DMS153 treated with DMSO at 0.1 percent for 48 hours (cell line): ENCODE measurements around the gene AKAP9.
A peak's percentile ranks its signal among the peaks of the same experiment; 100 is the strongest.
"Not testable (repeated sequence)": the region's sequence is repeated elsewhere in the genome, so short reads cannot be mapped to it uniquely, and the experiment has no call there.

Experiments used
- DNase-seq: peaks from one replicate; lab custom pipeline; 2025; ENCODE audit not compliant: unreplicated experiment; lab: John Stamatoyannopoulos, UW

The AKAP9 gene

GRCh38 chr7:91940572-91941341 is at the start of gene AKAP9:
Gene AKAP9 (plus strand): TSS chr7:91940862. CDS start chr7:91941100, 238 bp downstream.
- peak; percentile 82 for DNase-seq

- DNase-seq = no peak
These were observed 48.5 kb upstream of the AKAP9 start for GRCh38 chr7:91892099-91892705.

DNA sequence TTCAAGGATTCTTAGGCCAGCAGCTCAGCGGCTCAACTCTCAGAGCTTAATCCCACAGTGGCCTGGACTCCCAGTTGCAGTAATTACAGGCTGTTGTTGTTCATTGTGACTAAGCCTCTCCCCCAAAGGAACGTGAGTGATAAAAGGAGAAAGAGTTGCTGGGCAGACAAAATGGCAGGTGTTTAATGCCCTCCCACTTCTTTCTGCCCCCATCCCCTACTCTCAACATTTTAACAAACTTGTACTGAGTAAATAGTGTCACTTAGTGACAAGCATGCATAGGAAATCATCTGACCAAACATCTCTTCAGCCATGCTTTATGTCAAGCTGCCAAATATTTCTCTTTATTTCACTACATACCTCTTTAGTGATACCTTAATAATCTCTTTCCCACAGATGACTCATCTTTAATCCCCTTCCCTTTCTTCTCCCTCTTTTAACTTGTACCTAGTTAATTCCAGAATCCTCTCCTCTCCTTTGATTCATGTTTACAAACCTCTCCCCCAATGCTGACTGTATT is 47.8 kb upstream of the AKAP9 start:
- no peak for DNase-seq

GRCh38 chr7:91893699-91894098 is 47.0 kb upstream of the AKAP9 start:
- DNase-seq = not testable (repeated sequence)

DNA sequence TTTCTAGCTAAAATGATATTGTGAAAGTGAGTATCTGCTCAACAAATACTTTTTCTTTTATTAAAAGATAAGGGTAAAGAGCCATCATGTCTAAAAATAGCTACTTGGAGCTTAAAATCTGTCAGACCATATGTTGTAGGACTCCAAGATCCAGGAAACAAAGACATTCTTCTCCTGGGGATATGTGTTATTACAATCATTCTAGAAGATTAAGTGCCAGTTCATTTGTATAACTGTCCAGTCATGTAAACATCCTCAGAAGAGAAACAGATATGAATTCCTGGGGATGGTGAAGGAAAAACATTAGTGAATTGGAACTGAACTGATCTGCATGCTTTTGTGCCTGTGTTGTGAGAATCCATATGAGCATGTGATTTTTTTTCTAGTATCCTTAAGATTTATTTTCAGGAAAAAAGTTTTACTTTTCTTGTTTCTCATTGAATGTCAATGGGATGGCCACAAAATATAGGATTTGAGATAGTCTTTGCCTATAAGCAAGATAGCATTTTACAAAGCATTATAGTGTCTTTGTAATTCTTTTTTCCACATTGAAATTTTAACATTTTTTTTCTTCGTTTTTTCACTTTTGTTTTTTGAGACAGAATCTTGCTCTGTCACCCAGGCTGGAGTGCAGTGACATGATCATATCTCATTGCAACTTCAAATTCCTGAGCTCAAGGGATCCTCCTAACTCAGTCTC is 45.7 kb upstream of the AKAP9 start:
- no peak for DNase-seq

- no peak for DNase-seq
These were observed 42.2 kb upstream of the AKAP9 start for GRCh38 chr7:91898240-91898992.

- no peak for DNase-seq
These were observed 41.1 kb upstream of the AKAP9 start for GRCh38 chr7:91899563-91899962.

GRCh38 chr7:91910171-91910570 is 30.5 kb upstream of the AKAP9 start:
- no peak for DNase-seq

- no peak for DNase-seq
These were observed 29.5 kb upstream of the AKAP9 start for GRCh38 chr7:91911121-91911520.

GRCh38 chr7:91912494-91912893 is 28.2 kb upstream of the AKAP9 start:
- DNase-seq = no peak

DNA sequence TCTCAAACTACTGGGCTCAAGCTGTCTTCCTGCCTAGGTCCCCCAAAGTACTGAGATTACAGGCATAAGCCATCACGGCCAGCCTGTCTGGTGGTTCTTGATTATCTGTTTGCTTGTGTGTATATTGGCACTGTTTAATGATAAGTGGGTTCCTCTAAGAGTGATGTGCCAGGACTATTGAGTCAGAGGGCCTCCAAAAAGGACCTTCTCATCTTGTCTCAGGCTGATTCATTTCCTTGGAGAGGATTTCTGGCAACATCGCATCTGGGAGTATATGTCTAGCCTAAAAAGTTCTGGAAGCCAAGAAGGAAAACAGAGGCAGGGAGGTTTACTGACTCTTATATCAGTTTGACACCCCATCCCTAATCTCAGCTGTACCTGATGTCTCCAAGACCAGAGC is 27.1 kb upstream of the AKAP9 start:
- no peak for DNase-seq

DNA sequence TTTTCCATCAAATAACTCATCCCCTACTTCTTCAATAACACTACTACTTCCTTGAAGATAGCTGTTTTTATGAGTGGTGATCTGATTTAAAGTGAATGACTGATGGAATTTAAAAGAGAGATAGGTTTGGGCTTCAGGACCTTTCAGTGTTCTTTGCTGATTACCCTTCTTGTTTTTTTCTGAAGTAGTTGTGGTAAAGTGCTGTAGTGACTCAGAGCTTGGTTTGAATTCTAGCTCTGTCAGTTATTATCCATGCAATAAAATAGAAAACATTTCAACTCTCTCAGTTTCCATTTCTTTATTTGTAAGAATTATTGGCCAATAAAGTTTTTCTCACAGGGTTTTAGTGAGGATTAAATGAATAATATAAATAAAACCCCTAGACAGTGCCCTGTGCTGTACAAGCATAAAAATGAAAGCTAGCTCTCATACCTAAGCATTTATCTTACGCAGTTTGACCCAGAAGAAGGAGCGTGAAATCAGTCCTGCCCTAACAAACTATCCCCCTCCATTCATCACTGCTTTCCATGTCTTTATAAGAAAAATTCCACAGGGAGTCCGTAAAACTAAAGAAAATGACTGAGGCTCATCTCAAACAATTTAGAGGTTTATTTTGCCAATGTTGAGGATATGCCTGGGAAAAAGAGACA is 25.1 kb upstream of the AKAP9 start:
- no peak for DNase-seq

DNA sequence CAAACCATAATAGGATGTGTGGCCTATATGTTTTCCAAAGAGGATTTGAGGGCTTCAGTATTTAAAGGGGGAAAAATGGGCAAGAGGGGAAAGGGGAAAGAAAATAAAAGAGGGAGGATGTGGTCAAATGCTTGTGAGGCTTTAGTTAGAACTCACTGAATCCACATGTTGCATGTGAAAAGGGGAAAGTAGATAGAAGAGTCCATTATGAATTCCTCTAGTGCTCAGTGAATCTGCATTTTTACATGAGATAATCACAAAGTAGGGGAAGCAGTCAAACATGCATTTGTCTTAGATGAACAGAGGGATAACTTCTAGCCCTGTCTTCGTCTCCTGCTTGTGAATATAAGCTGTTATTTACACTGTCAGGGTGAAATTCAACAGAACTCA is 24.6 kb upstream of the AKAP9 start:
- no peak for DNase-seq

GRCh38 chr7:91918356-91918755 is 22.3 kb upstream of the AKAP9 start:
- no peak for DNase-seq

DNA sequence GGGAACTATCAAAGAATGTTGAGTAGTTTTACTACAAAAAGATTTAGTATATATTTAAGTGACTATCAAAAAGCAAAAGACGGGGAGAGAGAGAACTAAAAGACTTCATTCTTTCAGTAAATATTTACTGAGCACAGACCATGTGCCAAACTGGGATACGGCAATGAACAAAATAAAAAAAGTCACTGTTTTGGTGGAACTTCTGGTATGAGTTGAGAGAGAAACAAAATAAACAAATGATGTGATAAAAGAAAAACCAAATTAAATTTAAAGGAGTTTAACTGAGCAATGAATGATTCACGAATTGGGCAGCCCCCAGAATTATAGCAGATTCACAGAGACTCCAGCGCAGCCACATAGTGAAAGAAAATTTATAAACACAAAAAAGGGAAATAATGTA is 17.8 kb upstream of the AKAP9 start:
- DNase-seq = no peak

GRCh38 chr7:91927912-91928311 is 12.8 kb upstream of the AKAP9 start:
- no peak for DNase-seq

DNA sequence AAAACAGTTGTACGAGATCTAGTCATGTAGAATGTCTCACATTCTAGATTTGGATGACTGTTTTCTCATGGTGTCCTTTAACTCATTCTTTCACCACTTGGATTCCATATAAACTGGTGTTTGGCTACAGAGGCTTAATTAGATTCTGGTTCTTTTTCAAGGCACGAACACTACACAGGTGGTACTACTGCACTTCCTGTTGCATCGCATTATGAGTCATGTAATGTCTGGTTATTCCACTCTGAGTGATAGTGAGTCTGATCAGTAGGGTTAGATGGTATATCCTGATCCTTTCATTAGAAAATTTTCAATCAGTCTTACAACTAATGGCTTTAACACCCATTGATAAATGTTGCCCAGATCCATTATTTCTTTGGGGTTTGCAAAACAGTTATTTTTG is 11.2 kb upstream of the AKAP9 start:
- no peak for DNase-seq

GRCh38 chr7:91940171-91940570 is 491 bp upstream of the AKAP9 start:
- DNase-seq = peak; percentile 13

- DNase-seq = no peak
These were observed 788 bp downstream of the AKAP9 start for GRCh38 chr7:91941450-91941849.

- DNase-seq = no peak
These were observed 1.6 kb downstream of the AKAP9 start for GRCh38 chr7:91942312-91942711.

GRCh38 chr7:91944970-91945369 is 4.3 kb downstream of the AKAP9 start:
- DNase-seq = not testable (repeated sequence)
